ENCODE data around the gene TBATA. TPM values are rescaled to one million over a fixed set of nuclear protein-coding genes. Genes with fewer than 3 reads are reported as not detected.

Gene TBATA
- total and polyA plus RNA-seq, 2 of the 8 experiments (the other 6 are each of a cell fraction or from before 2014, with no cell fraction given): not detected

DNA sequence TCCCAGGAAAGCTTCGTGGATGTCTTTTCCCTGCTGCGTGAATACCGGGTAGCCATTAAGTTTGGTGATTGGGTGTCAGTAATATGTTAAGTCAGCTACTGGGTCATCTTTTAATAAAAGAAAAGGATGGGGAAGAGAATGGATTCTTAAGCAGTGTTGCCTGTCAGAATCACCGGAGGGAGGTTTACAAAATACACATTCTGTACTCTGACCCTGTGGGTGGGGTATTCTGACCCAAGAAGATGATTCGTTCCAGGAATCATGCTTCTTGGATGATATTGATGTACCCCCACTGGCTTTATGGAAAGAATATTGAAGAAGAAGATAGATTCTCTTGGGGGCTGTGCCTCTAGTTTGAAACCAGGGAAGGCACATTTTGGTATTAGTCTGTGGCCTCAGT, 48.8 kb upstream of the TBATA start:
- H4K5ac ChIP-seq (ENCODE audit: insufficient read length, low read depth, low read length): no peak overlapping the region
- no peak overlapping the region for H2BK5ac ChIP-seq (ENCODE audit: low read depth, low read length)
- no peak for DNase-seq (ENCODE audit: low read depth in 1 of 2, low spot score in 2 of 2)
- H2AFZ ChIP-seq (ENCODE audit: low read length): no peak overlapping the region
- H3K4ac ChIP-seq (replicated peaks; ENCODE audit: insufficient read length, low read depth, low read length): no peak overlapping the region
- 90% methylated on average over 5 of the region's 5 CpGs; no CpG with 5 or more reads in 1 of the 2 experiments for WGBS, 2 experiments (ENCODE audit: extremely low coverage in 1 of 2, insufficient coverage in 1 of 2, insufficient read length in 1 of 2, insufficient replicate concordance in 2 of 2, low coverage in 1 of 2, low lambda C conversion rate in 2 of 2, missing lambda C conversion rate in 1 of 2)
- peaks cover 3 to 13% of the 10 kb centered on the region in 2 experiments for H4K20me1 ChIP-seq (replicated peaks in 1 of 2; ENCODE audit: control insufficient read depth in 1 of 2, insufficient read depth in 2 of 2, low read length in 2 of 2)
- H3K4me2 ChIP-seq (ENCODE audit: insufficient read depth in 1 of 2, low read depth in 2 of 2, low read length in 2 of 2): no peak overlapping the region
- no peak overlapping the region for H3K9ac ChIP-seq (replicated peaks in 1 of 4; ENCODE audit: extremely low read depth in 1 of 4, low read depth in 3 of 4, low read length in 3 of 4)
- H2BK15ac ChIP-seq (ENCODE audit: low read length): no peak overlapping the region
- H3K27ac ChIP-seq (ENCODE audit: low read depth, low read length): no peak overlapping the region
- H3K56ac ChIP-seq (replicated peaks; ENCODE audit: insufficient read length, low read depth, low read length): no peak overlapping the region
- no peaks in the 10 kb centered on the region for H3K9me3 ChIP-seq (ENCODE audit: insufficient read depth in 2 of 2, low read depth in 1 of 2, low read length in 1 of 2)
- TF ChIP-seq CBX5 (IDR thresholded peaks at IDR 0.05; ENCODE audit: low read depth, low read length): no peak
- no peak for TF ChIP-seq CBX8 (IDR thresholded peaks at IDR 0.05; ENCODE audit: borderline replicate concordance, low read depth, low read length)
- TF ChIP-seq, protein P1, sequence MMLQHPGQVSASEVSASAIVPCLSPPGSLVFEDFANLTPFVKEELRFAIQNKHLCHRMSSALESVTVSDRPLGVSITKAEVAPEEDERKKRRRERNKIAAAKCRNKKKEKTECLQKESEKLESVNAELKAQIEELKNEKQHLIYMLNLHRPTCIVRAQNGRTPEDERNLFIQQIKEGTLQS (IDR thresholded peaks at IDR 0.05; ENCODE audit: insufficient read depth, low read depth, low read length): no peak
- no peak for TF ChIP-seq RNF2 (IDR thresholded peaks at IDR 0.05; ENCODE audit: borderline replicate concordance, low read depth, low read length, missing control alignments, poor library complexity, severe bottlenecking)
- TF ChIP-seq RXRA (IDR thresholded peaks at IDR 0.05; ENCODE audit: insufficient read depth, low read depth, low read length): no peak
- TF ChIP-seq HDAC6 (IDR thresholded peaks at IDR 0.05; ENCODE audit: low read depth, low read length): no peak
- no peak for TF ChIP-seq GTF2F1 (IDR thresholded peaks at IDR 0.05; ENCODE audit: borderline replicate concordance, low read depth, low read length)
- no peak for TF ChIP-seq BRCA1 (IDR thresholded peaks at IDR 0.05; ENCODE audit: low read depth, low read length)
- no peak for TF ChIP-seq SRF (IDR thresholded peaks at IDR 0.05; ENCODE audit: low read depth, low read length)
- no peak for TF ChIP-seq SP1 (IDR thresholded peaks at IDR 0.05; ENCODE audit: low read depth, low read length)
- no peak for TF ChIP-seq EP300 (IDR thresholded peaks at IDR 0.05; ENCODE audit: borderline replicate concordance in 1 of 2, low read depth in 2 of 2, low read length in 2 of 2)
- TF ChIP-seq RFX5 (IDR thresholded peaks at IDR 0.05; ENCODE audit: borderline replicate concordance, low read depth, low read length): no peak
- TF ChIP-seq SIX5 (IDR thresholded peaks at IDR 0.05; ENCODE audit: low read depth, low read length): no peak
- ChIA-PET CTCF (ENCODE audit: partially characterized antibody) (interaction anchor here (0.5 to 1.5 kb wide), 5 partner anchors 15 to 285 kb away, joined by 3 to 4 read pairs (median 3); no protein-coding TSS in a partner anchor), POLR2A (ENCODE audit: partially characterized antibody) (interaction anchor here (1.5 kb wide), 1 partner anchor 12 kb away, joined by 3 read pairs; no protein-coding TSS in a partner anchor)
- H3K79me2 ChIP-seq (ENCODE audit: control insufficient read depth in 1 of 2, insufficient read depth in 2 of 2, low read length in 2 of 2): peaks cover 0 to 79% of the 10 kb centered on the region in 2 experiments; a peak in 3 of 4 replicates
- peaks cover 13% of the 10 kb centered on the region for H3K79me1 ChIP-seq (ENCODE audit: low read depth, low read length)
- no peak overlapping the region for H4K8ac ChIP-seq (ENCODE audit: extremely low read depth, insufficient read depth, low read length)
- H3K18ac ChIP-seq (ENCODE audit: extremely low read depth, low read length): no peak overlapping the region
- FAIRE-seq: no peak
- no peaks in the 10 kb centered on the region for H3K4me1 ChIP-seq (replicated peaks in 1 of 4; ENCODE audit: control insufficient read depth in 3 of 4, insufficient read depth in 4 of 4, low read length in 3 of 4)
- H3K23me2 ChIP-seq (ENCODE audit: low read depth, low read length): no peaks in the 10 kb centered on the region
- no peak overlapping the region for H4K91ac ChIP-seq (replicated peaks; ENCODE audit: insufficient read length, low read length)
- H2BK12ac ChIP-seq (ENCODE audit: low read depth, low read length): no peak overlapping the region
- peaks cover 0 to 10% (median 1%) of the 10 kb centered on the region in 4 experiments; a peak in 1 of 8 replicates for H3K36me3 ChIP-seq (ENCODE audit: control insufficient read depth in 2 of 4, insufficient read depth in 4 of 4, low read length in 3 of 4)
- no peak overlapping the region for H3K14ac ChIP-seq (ENCODE audit: insufficient read length)
- H2BK20ac ChIP-seq (ENCODE audit: low read length): no peak overlapping the region
- no peak overlapping the region for H2BK120ac ChIP-seq (replicated peaks; ENCODE audit: low read depth, low read length)
- no peak overlapping the region for H3K23ac ChIP-seq (ENCODE audit: insufficient read length)
- no peak overlapping the region for H2AK5ac ChIP-seq (ENCODE audit: low read depth, low read length)
- no peak overlapping the region for H3K4me3 ChIP-seq (ENCODE audit: extremely low read depth in 1 of 4, insufficient read depth in 2 of 4, low read depth in 3 of 4, low read length in 4 of 4)
- no peaks in the 10 kb centered on the region for H3K27me3 ChIP-seq (replicated peaks in 1 of 4; ENCODE audit: control insufficient read depth in 3 of 4, extremely low read depth in 1 of 4, insufficient read depth in 3 of 4, low read length in 3 of 4)

All from H1 (cell line).